ENCODE results near the gene SENP1.

Gene SENP1

GRCh38 chr12:48033451-48033850 is 72.4 kb downstream of the SENP1 start:
- DNase-seq: no peak

- no peak for DNase-seq
Measured at GRCh38 chr12:48032597-48032996, 73.3 kb downstream of the SENP1 start.

DNA sequence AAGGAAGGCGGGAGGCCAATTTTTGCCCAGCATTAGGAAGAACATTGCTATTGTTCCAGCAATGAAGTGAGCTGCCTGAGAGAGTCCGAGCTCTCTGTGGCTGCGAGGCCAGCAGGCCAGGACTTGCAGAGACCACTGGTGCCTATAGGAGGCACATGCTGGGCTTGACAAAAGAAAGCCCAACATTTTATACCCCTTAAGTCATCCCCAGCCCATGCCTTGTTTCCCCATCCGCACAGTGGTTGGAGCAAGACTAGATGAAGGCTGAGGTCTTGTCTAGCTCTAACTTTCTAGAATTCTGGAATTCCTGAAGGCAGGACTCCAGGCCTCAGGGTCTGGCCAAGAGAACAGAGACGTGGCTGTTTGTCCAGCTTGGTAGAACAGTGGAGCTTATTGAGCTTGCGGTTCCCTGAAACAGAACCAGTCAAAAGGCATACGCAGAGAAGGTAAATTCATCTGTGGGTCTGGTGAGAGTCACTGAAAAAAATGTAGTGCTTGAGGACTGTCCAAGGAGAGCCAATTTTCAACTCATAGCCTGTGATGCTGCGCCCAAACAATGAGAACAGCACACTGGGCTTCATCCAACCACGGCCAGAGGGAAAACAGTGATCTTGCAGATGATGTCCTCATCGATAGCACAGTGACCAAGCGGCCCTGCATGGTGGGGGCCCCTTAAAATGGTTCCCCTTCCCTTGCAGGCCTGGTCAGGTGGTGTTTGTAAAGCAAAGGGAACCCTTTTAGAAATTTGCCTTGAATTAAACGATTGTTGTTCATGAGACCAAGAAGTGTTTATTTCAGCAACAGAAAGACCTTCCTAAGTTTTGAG is 74.5 kb downstream of the SENP1 start:
- DNase-seq: no peak

DNA sequence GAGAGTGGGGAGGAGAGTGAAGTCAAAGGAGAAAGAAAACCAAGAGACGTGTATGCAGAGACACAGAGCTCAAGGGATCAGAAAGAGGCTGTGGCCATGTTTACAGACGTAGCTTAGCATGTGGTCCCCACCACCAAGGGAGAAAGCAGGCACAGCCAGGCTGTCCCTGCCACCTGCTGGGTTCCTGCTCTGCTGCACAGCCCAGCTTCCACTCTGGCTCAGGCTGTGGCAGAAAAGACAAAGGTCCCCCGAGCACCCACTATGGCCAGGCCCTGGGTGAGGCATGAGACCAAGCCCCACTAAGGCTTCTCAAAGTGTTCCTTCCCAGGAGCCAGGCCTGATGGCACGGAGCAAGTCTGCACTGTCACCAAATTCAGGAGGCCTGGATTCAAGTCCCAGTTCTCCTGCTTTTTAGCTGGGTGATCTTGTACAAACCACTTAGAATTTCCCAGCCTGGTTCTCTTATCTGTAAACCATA is 75.7 kb downstream of the SENP1 start:
- no peak for DNase-seq

- no peak for DNase-seq
Measured at GRCh38 chr12:48029491-48030172, 76.2 kb downstream of the SENP1 start.

GRCh38 chr12:48028541-48029431 is 77.1 kb downstream of the SENP1 start:
- no peak for DNase-seq

DNA sequence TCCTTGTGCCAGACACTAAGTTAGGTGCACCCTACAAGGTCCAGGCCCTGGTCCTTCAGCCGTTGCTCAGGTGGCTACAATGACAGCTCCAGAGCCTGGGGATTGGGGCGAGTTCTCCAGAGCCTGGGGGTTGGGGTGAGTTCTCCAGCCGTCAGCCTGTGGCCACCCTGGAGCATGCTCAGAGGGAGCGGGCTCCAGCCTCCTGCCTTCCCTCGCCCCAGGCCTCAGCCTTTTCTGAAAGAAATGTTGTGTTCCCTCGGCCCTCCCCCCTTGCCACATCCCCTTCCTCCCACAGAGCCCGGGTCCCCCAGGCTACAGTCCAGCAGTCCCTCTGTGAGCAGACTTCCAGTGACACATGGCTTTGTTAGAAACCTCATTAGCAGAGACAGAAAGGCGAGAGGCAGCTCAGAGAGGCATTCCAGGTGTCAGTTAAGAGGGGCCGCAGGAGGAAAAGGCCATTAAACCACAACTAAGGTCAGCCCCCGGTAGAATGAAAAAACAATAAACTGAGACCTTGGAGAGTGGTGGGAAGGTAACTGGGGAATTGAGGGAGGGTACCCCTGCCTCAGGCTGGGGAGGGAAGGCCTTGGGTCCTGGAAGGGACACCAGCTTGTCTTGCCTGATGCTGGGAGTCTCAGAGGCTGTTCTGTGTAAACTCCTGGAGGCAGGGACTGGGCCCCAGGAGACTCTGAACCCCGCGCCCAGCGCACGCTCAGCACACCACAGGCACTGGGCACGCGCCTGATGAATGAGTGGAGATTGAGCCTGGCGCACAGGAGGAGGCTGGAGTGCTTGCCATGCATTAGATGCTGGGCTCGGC is 78.5 kb downstream of the SENP1 start:
- no peak for DNase-seq

GRCh38 chr12:48026060-48026827 is 79.6 kb downstream of the SENP1 start:
- no peak for DNase-seq

GRCh38 chr12:48025281-48025680 is 80.6 kb downstream of the SENP1 start:
- no peak for DNase-seq

DNA sequence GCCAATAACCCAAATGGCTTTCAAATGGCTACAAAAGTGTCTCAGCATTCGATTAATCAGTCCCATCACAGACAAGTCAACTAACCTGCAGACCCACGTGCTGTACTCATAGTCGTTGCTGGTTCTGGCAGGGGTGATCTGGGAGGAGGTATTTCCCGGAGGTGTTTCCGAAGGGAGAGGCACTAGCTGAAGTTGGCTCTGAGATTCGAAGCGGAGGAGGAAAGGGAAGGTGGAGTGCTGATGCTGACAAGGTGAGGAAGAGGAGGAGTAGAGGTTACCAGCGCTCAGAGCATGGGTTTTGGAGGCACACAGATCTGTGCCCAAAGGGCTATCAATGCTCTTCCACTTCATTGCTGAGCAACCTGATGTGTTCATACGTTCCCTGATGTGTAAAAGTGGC is 81.1 kb downstream of the SENP1 start:
- no peak for DNase-seq

- DNase-seq: no peak
Measured at GRCh38 chr12:48023386-48023785, 82.5 kb downstream of the SENP1 start.

- no peak for DNase-seq
Measured at GRCh38 chr12:48022676-48023385, 83.0 kb downstream of the SENP1 start.

DNA sequence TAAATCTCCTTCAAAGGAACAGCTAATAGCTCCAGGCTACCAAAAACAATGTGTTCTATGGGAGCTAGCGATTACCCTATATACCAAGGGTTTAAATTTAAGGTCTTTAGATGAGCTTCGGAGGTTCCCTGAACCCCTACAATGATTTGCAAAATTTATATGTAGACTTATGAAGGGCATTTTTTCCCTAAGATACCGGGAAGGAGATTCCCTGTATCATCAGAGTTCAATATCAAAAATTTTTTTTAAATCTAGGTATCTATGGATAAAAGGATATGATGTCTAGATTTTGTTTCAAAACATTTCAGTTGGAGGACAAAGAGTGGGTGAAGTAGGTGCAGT is 83.7 kb downstream of the SENP1 start:
- no peak for DNase-seq

DNA sequence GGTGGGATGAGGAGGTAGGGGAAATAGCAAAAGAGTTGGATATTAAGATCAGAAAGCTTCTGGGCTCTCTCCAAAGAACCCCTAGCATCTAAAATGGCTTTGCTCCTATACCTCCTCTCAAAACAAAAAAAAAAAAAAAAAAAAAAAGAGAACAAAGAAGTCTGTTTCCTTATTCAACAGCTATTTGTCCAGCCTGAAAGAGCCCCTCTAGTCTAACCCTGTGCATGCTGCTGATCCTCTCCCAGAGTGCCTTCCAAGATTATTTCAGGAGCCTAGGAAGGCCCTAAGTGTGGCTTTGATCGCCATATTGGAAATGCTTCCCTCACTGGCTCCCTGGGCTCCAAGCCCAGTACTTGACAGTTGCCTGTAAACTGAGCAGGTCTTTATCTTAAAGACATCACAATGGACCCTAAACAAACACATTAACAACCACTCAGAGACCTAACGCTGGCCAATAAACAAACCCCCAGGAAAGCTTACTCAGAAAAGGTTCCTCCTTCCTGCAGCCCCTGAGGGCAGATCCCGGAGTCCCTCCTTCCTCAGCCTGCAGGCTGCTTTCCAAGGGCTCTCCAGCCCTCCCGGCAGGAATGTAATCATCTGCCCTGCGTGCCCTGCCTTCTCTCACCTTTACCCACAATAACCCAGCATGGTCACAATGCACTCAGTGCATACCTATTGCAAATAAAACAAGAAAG is 84.2 kb downstream of the SENP1 start:
- DNase-seq: peak; percentile 53

- DNase-seq: no peak
Measured at GRCh38 chr12:48019639-48020265, 86.1 kb downstream of the SENP1 start.

- no peak for DNase-seq
Measured at GRCh38 chr12:48018618-48018995, 87.3 kb downstream of the SENP1 start.

DNA sequence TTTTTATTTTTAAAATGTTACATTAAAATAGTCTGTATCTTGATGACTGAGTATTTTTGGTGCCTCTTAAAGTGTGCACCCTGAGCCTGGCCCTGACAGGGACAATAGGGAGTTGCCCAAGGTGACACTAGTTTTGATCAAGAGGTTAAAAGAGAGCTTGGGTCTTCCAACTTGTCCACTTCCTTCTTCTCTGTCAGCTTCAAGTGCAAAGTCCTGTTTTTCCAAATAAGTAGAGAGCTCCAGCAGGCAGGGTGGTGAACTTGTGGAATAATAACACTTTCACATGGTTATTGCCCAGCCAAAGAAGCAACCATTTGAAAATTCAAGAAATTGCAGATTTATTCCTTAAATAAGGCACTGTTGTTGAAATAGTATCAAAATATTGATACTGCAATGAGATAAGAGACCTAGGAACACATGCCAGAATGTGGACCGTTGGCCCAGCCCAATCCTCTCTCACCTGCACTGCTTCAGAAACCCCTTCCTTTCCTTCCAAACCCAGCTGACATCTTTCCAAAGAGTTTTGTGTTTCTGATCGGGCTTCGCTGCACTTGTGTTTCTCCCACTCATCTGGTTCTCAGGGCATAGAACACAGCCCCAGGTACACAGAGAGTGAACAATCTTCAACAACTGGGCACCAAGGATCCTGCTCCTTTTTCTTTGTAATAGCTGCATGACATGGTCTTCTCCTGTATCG is 87.8 kb downstream of the SENP1 start:
- no peak for DNase-seq

DNA sequence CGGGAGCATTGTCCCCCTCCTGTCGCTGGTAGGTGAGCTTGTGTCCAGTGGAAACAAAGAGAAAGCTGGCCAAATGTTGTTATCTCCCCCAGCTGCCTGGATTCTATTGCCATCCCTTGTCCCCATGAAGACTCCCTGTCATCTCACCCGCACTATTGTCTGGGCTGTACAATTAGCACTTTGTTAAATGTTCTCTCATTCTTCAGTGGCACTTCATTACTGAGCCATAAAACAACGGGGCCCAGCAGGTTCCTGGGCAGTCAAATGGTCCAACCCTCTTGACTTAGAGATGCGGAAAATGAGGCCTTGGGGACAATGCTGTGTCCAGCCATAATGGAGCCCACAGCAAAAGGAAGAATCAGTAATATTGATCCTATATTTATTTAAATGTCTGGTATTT is 88.4 kb downstream of the SENP1 start:
- DNase-seq: no peak

DNA sequence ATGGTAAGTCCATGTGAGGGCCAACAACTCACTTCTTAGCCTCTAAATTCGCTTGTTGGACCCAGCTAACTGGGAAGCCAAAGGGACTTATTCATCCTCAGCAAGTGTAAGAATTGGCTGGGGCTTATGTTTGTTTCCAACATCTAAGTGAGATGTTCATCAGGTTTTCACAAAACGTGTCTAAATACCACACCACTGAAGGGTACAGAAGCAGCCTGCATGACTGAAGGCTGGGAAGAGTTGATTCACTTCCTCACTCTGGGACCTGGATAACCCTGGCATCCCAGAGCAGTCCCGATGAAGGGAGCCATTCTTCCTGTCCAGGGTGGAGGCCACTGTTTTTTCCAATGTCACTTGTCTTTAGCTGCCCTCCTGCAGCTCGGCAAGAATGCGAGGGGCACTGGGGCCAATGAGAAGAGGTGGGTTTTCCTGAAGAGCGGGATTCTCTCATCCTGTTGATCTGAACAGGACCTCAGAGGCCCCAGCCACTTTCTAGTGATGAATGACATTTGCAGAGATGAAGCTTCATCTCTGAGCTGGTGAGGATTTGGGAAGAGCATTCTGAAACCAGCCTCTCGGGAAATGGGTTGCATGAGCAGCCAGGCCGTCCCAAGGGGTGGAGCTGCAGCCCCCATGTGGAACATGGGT is 89.4 kb downstream of the SENP1 start:
- no peak for DNase-seq
